DND-41 (cell line): Measurements from ENCODE around the gene SLC22A31.

Source experiments
- ATAC-seq: fragments of 200-7000 bp; cut with Tn5 transposase; 3 replicates; pipeline ENCODE4 v1.9.1; 2021; ENCODE audit warnings: low read depth; ENCODE audit not compliant: insufficient read depth
- DNase-seq: peaks from one replicate; pipeline ENCODE4 v3.0.0-alpha.2; 2020
- H2AFZ ChIP-seq: 2 replicates; pipeline ENCODE4 v1.6.0; 2012; ENCODE audit warnings: low read depth, low read length
- H3K27ac ChIP-seq: 2 replicates; pipeline ENCODE4 v1.5.1; 2012; ENCODE audit warnings: low read length, inconsistent platforms
- H3K27me3 ChIP-seq: fragments of 200-600 bp; sonication (generic); 2 replicates; pipeline ENCODE4 v1.6.0; 2012; ENCODE audit warnings: low read length, mild to moderate bottlenecking, inconsistent platforms; ENCODE audit not compliant: insufficient read depth, poor library complexity
- H3K36me3 ChIP-seq: 2 replicates; pipeline ENCODE4 v1.5.1; 2012; ENCODE audit warnings: low read length, inconsistent platforms; ENCODE audit not compliant: insufficient read depth
- H3K4me1 ChIP-seq: 2 replicates; pipeline ENCODE4 v1.5.1; 2012; ENCODE audit warnings: mild to moderate bottlenecking, low read length; ENCODE audit not compliant: insufficient read depth
- H3K4me2 ChIP-seq: 2 replicates; pipeline ENCODE4 v1.6.0; 2012; ENCODE audit warnings: mild to moderate bottlenecking, moderate library complexity, low read length, inconsistent platforms; ENCODE audit not compliant: insufficient read depth
- H3K4me3 ChIP-seq, 2 experiments: fragments of 200-600 bp in 1 of 2; shearing (Covaris generic) in 1 of 2; 2 replicates each; pipeline ENCODE4 v1.5.1; 2012 to 2016; ENCODE audit warnings: inconsistent platforms in 2 of 2, low read length in 2 of 2, mild to moderate bottlenecking in 2 of 2, low read depth in 1 of 2, moderate library complexity in 1 of 2
- H3K79me2 ChIP-seq: 2 replicates; pipeline ENCODE4 v1.6.0; 2012; ENCODE audit warnings: low read length, inconsistent platforms; ENCODE audit not compliant: insufficient read depth
- H3K9ac ChIP-seq: 2 replicates; pipeline ENCODE4 v1.6.0; 2012; ENCODE audit warnings: low read depth, mild to moderate bottlenecking, inconsistent platforms, low read length, moderate library complexity
- H3K9me3 ChIP-seq: 2 replicates; pipeline ENCODE4 v1.5.1; 2012; ENCODE audit warnings: low read length, moderate library complexity, mild to moderate bottlenecking, inconsistent platforms; ENCODE audit not compliant: insufficient read depth, severe bottlenecking
- H4K20me1 ChIP-seq: 2 replicates; pipeline ENCODE4 v1.6.0; 2012; ENCODE audit warnings: low read length; ENCODE audit not compliant: insufficient read depth
- CTCF ChIP-seq: IDR thresholded peaks from 2 replicates; pipeline ENCODE4 v1.5.1; 2012; ENCODE audit warnings: borderline replicate concordance, low read length, moderate library complexity, mild to moderate bottlenecking; ENCODE audit not compliant: poor library complexity, severe bottlenecking; ENCODE audit errors: extremely low read depth
- EZH2 ChIP-seq: IDR thresholded peaks from 3 replicates; pipeline ENCODE4 v1.6.1; 2012; ENCODE audit warnings: borderline replicate concordance, low read depth, mild to moderate bottlenecking, moderate library complexity, low read length, inconsistent platforms; ENCODE audit not compliant: severe bottlenecking

Gene SLC22A31

DNA sequence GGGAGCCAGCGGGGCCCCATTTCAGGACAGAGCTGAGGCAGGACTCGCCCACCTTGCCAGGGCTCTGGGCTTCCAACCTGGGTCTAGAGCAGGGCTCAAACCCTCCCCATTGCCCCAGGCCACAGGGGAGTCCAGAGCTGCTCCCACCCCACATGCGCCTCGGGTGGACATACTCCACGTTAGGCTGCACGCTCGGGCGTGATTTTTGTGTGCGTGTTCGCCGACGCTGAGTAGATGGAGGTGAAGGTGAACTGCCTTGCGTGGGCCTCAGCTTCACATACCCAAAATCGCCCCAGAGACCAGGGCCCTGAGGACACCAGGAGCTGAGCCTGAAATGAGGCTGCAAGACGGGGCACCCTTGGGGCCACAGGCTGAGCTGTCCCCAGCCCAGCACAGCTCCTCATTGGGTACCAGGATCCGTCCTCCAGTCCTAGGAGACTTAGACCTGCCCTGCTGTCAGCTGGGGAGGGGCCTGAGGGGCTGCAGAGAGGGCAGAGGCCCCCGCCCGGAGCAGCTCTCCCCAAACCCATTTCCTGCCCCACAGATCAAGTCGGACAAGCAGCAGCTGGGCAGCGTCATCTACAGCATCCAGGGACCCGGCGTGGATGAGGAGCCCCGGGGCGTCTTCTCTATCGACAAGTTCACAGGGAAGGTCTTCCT is 20.6 kb downstream of the SLC22A31 start:
- DNase-seq (no peak), ATAC-seq (no peak)
- no peak for TF ChIP-seq CTCF
- TF ChIP-seq EZH2 = no peak
- Histone ChIP-seq H3K36me3 (no peaks in the 10 kb centered on the region), H4K20me1 (0 out of 2 replicates have a peak, but pooled peaks cover 8% of the 10 kb centered on the region), H3K9ac (no peak overlapping the region), H3K79me2 (no peaks in the 10 kb centered on the region), H3K9me3 (no peaks in the 10 kb centered on the region), H3K27ac (no peak overlapping the region), H3K4me3 (no peak overlapping the region), H3K4me1 (no peaks in the 10 kb centered on the region), H3K4me2 (no peak overlapping the region), H2AFZ (no peak overlapping the region), H3K27me3 (no peaks in the 10 kb centered on the region)

- Histone ChIP-seq H3K9ac (no peak overlapping the region), H3K4me1 (no peaks in the 10 kb centered on the region), H3K79me2 (no peaks in the 10 kb centered on the region), H3K4me2 (no peak overlapping the region), H3K27ac (no peak overlapping the region), H2AFZ (no peak overlapping the region), H3K9me3 (no peaks in the 10 kb centered on the region), H4K20me1 (0 out of 2 replicates have a peak, but pooled peaks cover 9% of the 10 kb centered on the region), H3K4me3 (no peak overlapping the region), H3K27me3 (no peaks in the 10 kb centered on the region), H3K36me3 (no peaks in the 10 kb centered on the region)
- DNase-seq = no peak
- TF ChIP-seq CTCF (no peak), EZH2 (no peak)
- no peak for ATAC-seq
Measured at GRCh38 chr16:89179148-89179484, 21.2 kb downstream of the SLC22A31 start.

DNA sequence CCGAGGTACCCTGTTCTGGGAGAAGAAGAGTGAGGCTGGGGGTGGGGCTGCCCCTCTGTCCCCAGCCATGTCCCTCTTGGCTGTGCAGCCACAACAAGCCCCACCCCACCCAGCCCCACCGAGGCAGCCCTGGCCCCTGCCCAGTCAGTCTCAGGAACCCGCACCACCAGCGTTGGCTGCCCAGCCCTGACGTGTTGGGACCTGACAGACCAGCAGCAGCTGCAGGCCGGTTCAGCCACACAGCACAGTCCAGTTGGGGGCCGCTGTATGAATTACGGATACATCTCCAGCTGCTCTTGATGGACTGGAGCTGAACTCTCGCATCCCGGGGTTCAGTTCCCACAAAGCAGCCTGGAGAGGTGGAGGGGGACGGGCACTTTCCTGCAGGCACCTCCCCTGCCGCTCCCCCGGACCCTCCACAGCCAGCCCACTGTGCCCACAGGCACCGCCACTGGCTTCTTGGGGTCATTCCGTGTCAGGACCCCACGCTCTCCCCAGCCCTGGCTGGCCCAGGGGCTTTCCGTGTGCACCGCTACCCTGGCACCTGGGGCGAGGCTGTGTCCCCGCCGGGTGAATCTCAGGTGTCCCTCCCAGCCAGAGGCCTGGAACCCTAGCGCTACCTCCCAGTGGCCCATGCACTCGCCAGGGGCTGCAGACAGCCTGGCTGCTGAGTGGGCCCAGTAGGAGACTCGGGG is 21.7 kb downstream of the SLC22A31 start:
- H4K20me1 ChIP-seq = peaks cover 14% of the 10 kb centered on the region; the same call in 1 of the 2 replicates
- H3K9me3 ChIP-seq = no peaks in the 10 kb centered on the region
- ATAC-seq (no peak), DNase-seq (no peak)
- H3K27me3 ChIP-seq = no peaks in the 10 kb centered on the region
- no peak overlapping the region for H3K4me2 ChIP-seq
- no peak overlapping the region for H3K9ac ChIP-seq
- TF ChIP-seq CTCF (no peak), EZH2 (no peak)
- no peaks in the 10 kb centered on the region for H3K4me1 ChIP-seq
- no peaks in the 10 kb centered on the region for H3K36me3 ChIP-seq
- H3K79me2 ChIP-seq = no peaks in the 10 kb centered on the region
- H3K4me3 ChIP-seq = no peak overlapping the region
- no peak overlapping the region for H2AFZ ChIP-seq
- no peak overlapping the region for H3K27ac ChIP-seq
